Activated T-cell treated with anti-CD3 and anti-CD28 coated beads, Interleukin-2, amount 50 U/mL, for 72 hours (primary cell): ENCODE results near the gene TTC12. TPM values are rescaled to one million over a fixed set of nuclear protein-coding genes. Genes with fewer than 3 reads are reported as not detected.
A peak's percentile ranks its signal among the peaks of the same experiment; 100 is the strongest.
"Not testable (repeated sequence)": the region's sequence is repeated elsewhere in the genome, so short reads cannot be mapped to it uniquely, and the experiment has no call there.

Source experiments
- ATAC-seq, 2 donors: fragments of 150-1000 bp; cut with Tn5 transposase; replicated peaks in 1 of 2; 2 replicates each; pipeline ENCODE4 v1.10.0; 2021; ENCODE audit warnings: moderate library complexity in 2 of 2, mild to moderate bottlenecking in 1 of 2
- DNase-seq, 2 donors: peaks; one replicate each; pipeline ENCODE4 v3.0.0; 2021 to 2022; ENCODE audit warnings: mixed read lengths in 1 of 2
- H3K27ac Mint-ChIP-seq: one replicate; pipeline ENCODE4 v1.8.0; 2022; ENCODE audit warnings: mild to moderate bottlenecking, moderate library complexity, mixed read lengths
- H3K27me3 Mint-ChIP-seq: one replicate; pipeline ENCODE4 v1.8.0; 2022; ENCODE audit warnings: low read depth, mixed read lengths
- H3K36me3 Mint-ChIP-seq, 2 donors: one replicate each; pipeline ENCODE4 v1.8.0; 2022; ENCODE audit warnings: mixed read lengths in 2 of 2, mild to moderate bottlenecking in 1 of 2; ENCODE audit not compliant: insufficient read depth in 2 of 2
- H3K4me1 Mint-ChIP-seq: one replicate; pipeline ENCODE4 v1.8.0; 2022; ENCODE audit warnings: low read depth, mixed read lengths
- H3K4me3 Mint-ChIP-seq, 2 donors: one replicate each; pipeline ENCODE4 v1.8.0; 2022; ENCODE audit warnings: mild to moderate bottlenecking in 2 of 2, mixed read lengths in 2 of 2, moderate library complexity in 2 of 2
- H3K9me3 Mint-ChIP-seq, 2 donors: one replicate each; pipeline ENCODE4 v1.8.0; 2022; ENCODE audit warnings: mixed read lengths in 2 of 2
- total RNA-seq, 2 donors: library from RNA; stranded (reverse); gene quantifications; one replicate each; pipeline ENCODE4 v1.2.3, GENCODE V29; 2022

The TTC12 gene
- total RNA-seq, 2 donors from 2014 or later, result 11.4 to 17.4 TPM

GRCh38 chr11:113289431-113290187, 24.8 kb upstream of the TTC12 start:
- H3K4me1 Mint-ChIP-seq, result no peaks in the 10 kb centered on the region
- H3K27ac Mint-ChIP-seq, result no peak overlapping the region
- peaks cover 15% of the 10 kb centered on the region for H3K27me3 Mint-ChIP-seq
- peak; percentile 64 to 79 for DNase-seq
- peak; percentile 89 to 93 for ATAC-seq
- no peaks in the 10 kb centered on the region for H3K36me3 Mint-ChIP-seq
- no peak overlapping the region for H3K4me3 Mint-ChIP-seq
- no peaks in the 10 kb centered on the region for H3K9me3 Mint-ChIP-seq

DNA sequence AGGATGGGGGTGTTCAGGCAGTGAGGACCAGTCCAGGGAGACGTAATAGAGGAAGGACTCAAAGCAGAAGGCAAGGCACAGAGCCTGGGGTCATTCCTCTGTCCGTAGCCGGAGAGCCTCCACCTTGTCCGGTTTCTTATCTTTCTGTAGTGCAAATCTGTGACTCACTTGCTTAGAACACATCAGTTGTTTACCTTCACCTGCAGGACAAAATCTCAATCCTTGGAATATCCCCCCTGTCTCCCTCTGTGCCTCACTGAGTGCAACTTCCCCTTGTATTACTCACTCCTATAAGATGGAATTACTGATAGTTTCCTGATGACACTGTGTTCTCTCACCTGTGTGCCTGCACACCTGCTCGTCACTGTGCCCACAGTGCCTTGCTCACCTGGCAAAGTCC, 20.4 kb upstream of the TTC12 start:
- Mint-ChIP-seq H3K36me3 (no peaks in the 10 kb centered on the region), H3K4me3 (no peak overlapping the region), H3K4me1 (no peaks in the 10 kb centered on the region), H3K9me3 (no peaks in the 10 kb centered on the region), H3K27me3 (peaks cover 30% of the 10 kb centered on the region), H3K27ac (no peak overlapping the region)
- ATAC-seq, result no peak
- DNase-seq, result no peak

DNA sequence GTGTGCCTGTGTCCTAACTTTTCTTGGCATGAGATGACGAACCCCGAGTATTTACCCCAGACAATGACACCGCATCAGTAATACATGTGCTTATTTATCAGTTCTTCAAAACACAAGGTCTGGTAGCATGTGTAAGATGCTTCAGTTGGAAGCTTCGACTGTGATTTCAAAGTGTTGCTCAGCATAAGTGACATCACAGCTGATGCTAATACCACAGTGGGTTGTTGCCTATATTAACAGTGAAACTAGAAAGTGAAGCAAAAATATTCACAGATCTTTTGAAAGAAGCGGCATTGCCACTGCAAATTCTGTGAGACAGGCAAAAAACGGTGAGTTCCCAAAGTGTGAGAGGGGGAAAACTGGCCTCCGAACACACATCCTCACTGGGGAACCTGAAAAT, 18.4 kb upstream of the TTC12 start:
- Mint-ChIP-seq H3K36me3 (no peaks in the 10 kb centered on the region), H3K27ac (no peak overlapping the region), H3K9me3 (no peaks in the 10 kb centered on the region)

DNA sequence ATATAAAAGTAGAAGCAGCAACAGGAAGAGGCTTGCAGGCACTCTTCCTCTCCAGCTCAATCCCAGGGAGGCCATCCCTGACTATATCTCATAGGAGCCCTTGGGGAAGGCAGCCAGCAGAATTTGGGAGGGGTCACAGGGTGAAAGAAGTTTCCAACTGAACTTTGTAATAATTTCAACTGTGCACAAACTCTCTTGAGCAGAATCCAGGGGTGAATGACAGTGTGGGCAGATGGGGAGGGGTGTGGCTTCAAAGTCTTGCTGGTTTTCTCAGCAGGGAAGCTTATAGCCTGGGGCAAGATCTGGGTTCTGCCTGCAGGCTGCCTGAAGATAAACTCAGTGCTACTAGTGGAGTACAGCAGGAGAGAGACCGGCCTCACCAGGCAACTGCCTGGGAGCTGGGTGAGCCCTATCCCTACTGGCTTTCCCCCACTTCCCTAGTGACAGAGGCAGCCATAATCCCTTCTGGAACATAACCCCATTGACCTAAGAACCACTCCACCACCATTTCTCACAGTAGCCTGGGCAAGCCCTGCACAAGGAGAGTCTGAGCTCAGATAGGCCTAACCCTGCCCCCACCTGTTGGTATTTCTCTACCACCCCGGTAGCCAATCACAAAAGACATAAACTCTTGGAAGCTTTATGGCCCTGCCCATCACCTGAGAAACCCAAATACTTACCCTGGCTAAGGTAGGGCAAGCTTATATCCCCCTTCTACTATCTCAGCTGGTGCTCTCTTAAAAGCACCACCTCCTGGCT, 17.8 kb upstream of the TTC12 start:
- Mint-ChIP-seq H3K27ac (no peak overlapping the region), H3K4me3 (no peak overlapping the region), H3K9me3 (no peaks in the 10 kb centered on the region), H3K36me3 (no peaks in the 10 kb centered on the region), H3K4me1 (no peaks in the 10 kb centered on the region), H3K27me3 (peaks cover 47% of the 10 kb centered on the region)
- ATAC-seq (no peak), DNase-seq (no peak)

More for the DNA sequence above, 18.4 kb upstream of the TTC12 start:
- H3K27me3 Mint-ChIP-seq, result peaks cover 41% of the 10 kb centered on the region
- no peaks in the 10 kb centered on the region for H3K4me1 Mint-ChIP-seq
- no peak overlapping the region for H3K4me3 Mint-ChIP-seq
- ATAC-seq (no peak), DNase-seq (no peak)

DNA sequence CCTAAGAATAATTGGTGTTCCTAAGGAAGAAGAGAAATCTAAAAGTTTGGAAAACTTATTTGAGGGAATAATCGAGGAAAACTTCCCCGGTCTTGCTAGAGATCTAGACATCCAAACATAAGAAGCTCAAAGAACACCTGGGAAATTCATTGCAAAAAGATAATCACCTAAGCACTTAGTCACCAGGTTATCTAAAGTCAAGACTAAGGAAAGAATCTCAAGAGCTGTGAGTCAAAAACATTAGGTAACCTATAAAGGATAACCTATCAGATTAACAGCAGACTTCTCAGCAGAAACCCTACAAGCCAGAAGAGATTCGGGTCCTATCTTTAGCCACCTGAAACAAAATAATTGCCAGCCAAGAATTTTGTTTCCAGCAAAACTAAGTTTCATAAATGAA, 15.9 kb upstream of the TTC12 start:
- H3K27me3 Mint-ChIP-seq, result peaks cover 44% of the 10 kb centered on the region
- not testable (repeated sequence) for DNase-seq, H3K9me3 Mint-ChIP-seq, ATAC-seq, H3K27ac Mint-ChIP-seq, H3K36me3 Mint-ChIP-seq, H3K4me1 Mint-ChIP-seq, H3K4me3 Mint-ChIP-seq

DNA sequence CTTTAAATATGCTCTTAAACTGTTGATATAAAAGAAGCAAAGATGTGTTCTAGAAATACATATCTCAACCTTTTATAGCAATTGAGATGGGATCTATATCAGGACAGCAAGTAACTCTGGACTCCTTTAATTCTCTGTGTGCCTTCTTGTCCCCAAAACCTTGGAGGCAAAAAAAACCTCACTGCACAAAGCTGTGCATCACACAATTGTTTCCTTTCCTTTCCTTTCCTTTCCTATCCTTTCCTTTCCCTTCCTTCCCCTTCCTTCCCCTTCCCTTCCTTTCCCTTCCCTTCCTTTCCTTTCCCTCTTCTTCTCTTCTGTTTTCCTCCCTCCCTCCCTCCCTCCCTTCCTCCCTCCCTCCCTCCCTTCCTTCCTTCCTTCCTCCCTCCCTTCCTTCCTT, 9.5 kb upstream of the TTC12 start:
- ATAC-seq (no peak), DNase-seq (no peak)
- Mint-ChIP-seq H3K27ac (no peak overlapping the region), H3K9me3 (no peaks in the 10 kb centered on the region), H3K27me3 (peaks cover 19% of the 10 kb centered on the region), H3K36me3 (no peaks in the 10 kb centered on the region), H3K4me3 (no peak overlapping the region), H3K4me1 (peaks cover 4% of the 10 kb centered on the region)

DNA sequence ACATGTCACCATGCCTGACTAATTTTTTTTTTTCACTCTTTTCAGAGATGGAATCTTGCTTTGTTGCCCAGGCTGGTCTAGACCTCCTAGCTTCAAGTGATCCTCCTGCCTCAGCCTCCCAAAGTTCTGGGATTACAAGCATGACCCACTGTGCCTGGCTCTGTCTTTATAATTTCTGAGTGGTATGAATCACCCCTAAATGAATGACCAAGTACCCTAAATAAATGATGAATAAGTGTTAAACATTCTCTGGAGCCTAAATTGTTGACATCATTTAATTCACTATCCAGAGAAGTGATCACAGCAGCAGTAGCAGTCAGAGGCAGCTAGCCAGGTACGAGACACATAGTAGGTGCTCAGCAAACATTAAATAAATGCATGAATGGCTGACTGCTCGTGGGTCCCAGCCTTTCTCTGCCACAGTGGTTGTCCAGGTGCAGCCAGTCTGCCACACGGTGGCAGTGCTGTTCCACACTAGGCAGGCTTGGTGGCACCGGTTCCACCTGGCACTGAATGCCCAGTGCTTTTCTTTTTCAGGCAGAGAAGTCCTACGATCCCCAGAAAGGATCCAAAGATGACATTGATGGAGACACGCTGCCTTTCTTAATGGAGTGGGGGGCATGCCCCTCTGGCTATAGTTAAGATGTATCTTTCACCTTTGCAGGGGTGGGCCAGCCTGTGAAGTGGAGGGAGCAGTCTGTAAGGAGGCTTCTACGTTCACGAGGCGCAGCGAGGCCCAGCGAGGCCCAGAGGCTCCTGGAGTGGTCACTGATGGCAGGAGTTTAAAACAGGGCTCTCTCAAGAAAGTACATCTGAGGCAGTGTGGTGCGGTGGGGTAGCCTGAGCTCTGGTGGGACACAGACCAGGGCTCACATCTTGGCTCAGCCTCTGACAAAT, 8.7 kb upstream of the TTC12 start:
- H3K9me3 Mint-ChIP-seq, result no peaks in the 10 kb centered on the region
- ATAC-seq (peak; percentile 88 to 93), DNase-seq (peak; percentile 76 to 79)
- peaks cover 4% of the 10 kb centered on the region for H3K4me1 Mint-ChIP-seq
- H3K36me3 Mint-ChIP-seq, result no peaks in the 10 kb centered on the region
- H3K27me3 Mint-ChIP-seq, result peaks cover 15% of the 10 kb centered on the region
- H3K27ac Mint-ChIP-seq, result no peak overlapping the region
- H3K4me3 Mint-ChIP-seq, result no peak overlapping the region

GRCh38 chr11:113308601-113309000, 5.8 kb upstream of the TTC12 start:
- Mint-ChIP-seq H3K4me1 (peaks cover 8% of the 10 kb centered on the region), H3K27me3 (peaks cover 4% of the 10 kb centered on the region), H3K4me3 (no peak overlapping the region), H3K27ac (no peak overlapping the region), H3K9me3 (no peaks in the 10 kb centered on the region), H3K36me3 (no peaks in the 10 kb centered on the region)
- no peak for ATAC-seq
- DNase-seq, result no peak

DNA sequence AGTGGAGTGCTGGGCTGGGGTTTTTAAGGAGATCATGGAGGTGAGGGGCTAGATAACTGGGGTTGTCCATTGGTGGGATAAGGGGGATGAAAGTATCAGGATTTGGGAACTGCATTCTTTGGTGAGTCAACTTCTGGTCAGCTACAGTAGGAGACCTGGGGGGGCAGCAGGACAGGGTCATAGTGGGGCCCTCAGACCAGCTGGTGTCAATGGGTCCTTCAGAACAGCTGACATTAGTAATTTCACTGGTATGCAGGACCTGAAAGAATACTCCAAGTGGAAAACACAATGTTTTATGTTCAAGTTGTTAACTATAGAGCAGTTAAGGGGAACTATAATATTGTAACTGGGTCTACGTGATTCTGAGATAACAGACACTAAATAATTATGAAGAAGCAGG, 2.8 kb upstream of the TTC12 start:
- ATAC-seq, result no peak
- Mint-ChIP-seq H3K4me3 (no peak overlapping the region), H3K9me3 (no peaks in the 10 kb centered on the region), H3K27me3 (no peaks in the 10 kb centered on the region), H3K36me3 (no peaks in the 10 kb centered on the region), H3K4me1 (peaks cover 22% of the 10 kb centered on the region), H3K27ac (no peak overlapping the region)
- no peak for DNase-seq

- ATAC-seq (no peak), DNase-seq (peak in 1 of 2 donors; percentile 5)
- Mint-ChIP-seq H3K27me3 (no peaks in the 10 kb centered on the region), H3K9me3 (peaks cover 0 to 3% of the 10 kb centered on the region in 2 donors), H3K36me3 (peaks cover 4 to 5% of the 10 kb centered on the region in 2 donors), H3K4me3 (peak overlapping the region; percentile 81 to 85), H3K4me1 (peaks cover 18% of the 10 kb centered on the region), H3K27ac (peak overlapping the region; percentile 66)
Observed at GRCh38 chr11:113313601-113314000, 782 bp upstream of the TTC12 start.

GRCh38 chr11:113314065-113314388, 356 bp upstream of the TTC12 start:
- DNase-seq (no peak), ATAC-seq (no peak)
- Mint-ChIP-seq H3K36me3 (peaks cover 5% of the 10 kb centered on the region in 2 donors), H3K4me3 (peak overlapping the region; percentile 81 to 85), H3K9me3 (peaks cover 0 to 3% of the 10 kb centered on the region in 2 donors), H3K27ac (peak overlapping the region; percentile 66), H3K27me3 (no peaks in the 10 kb centered on the region), H3K4me1 (peaks cover 18% of the 10 kb centered on the region)

DNA sequence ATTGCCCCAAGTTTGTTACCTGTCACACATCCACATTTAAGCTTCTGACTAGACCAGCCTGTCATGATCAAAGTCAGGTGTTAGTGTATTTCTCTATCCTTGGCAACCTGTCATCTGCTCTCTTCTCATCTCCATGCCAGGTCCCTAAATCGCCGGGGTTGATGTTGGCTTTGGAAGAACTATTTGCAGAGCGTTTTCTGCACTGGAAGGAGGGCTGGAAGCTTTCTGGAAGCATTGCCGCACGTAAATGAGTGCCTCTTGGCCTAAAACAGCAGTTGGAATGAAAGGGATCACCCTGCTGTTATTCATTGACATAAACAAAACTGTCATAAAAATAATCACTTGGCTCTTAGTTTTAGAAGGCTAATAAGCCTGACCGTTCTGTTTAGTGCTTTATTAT, 1.4 kb downstream of the TTC12 start:
- Mint-ChIP-seq H3K27me3 (no peaks in the 10 kb centered on the region), H3K4me1 (peaks cover 18% of the 10 kb centered on the region), H3K4me3 (peak overlapping the region; percentile 81), H3K36me3 (peaks cover 5 to 8% of the 10 kb centered on the region in 2 donors), H3K9me3 (peaks cover 0 to 3% of the 10 kb centered on the region in 2 donors), H3K27ac (no peak overlapping the region)
- ATAC-seq, result no peak
- no peak for DNase-seq

DNA sequence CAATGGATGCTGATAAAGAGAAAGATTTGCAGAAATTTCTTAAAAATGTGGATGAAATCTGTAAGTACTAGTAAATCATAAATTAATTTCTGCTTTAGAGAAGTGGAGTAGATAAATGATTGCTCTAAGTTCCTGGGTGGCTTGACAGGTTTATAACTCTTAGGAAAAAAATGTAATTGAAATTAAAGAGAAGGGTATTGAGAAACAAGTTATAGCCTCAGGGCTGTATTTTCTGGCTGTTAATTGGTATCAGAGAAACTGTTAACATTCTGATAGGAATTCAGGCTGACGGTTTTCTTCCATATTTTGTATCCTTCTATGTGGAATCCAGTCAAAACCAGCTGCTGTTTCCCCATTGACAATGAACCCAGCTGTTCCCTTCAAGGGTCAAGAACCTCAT, 1.9 kb downstream of the TTC12 start:
- Mint-ChIP-seq H3K27ac (no peak overlapping the region), H3K36me3 (peaks cover 5 to 8% of the 10 kb centered on the region in 2 donors), H3K9me3 (peaks cover 0 to 3% of the 10 kb centered on the region in 2 donors), H3K4me1 (peaks cover 18% of the 10 kb centered on the region), H3K27me3 (no peaks in the 10 kb centered on the region), H3K4me3 (peak overlapping the region in 1 of 2 donors; percentile 14)
- DNase-seq (no peak), ATAC-seq (no peak)
